ENCODE results near the gene UBE2E2.

Gene UBE2E2

DNA sequence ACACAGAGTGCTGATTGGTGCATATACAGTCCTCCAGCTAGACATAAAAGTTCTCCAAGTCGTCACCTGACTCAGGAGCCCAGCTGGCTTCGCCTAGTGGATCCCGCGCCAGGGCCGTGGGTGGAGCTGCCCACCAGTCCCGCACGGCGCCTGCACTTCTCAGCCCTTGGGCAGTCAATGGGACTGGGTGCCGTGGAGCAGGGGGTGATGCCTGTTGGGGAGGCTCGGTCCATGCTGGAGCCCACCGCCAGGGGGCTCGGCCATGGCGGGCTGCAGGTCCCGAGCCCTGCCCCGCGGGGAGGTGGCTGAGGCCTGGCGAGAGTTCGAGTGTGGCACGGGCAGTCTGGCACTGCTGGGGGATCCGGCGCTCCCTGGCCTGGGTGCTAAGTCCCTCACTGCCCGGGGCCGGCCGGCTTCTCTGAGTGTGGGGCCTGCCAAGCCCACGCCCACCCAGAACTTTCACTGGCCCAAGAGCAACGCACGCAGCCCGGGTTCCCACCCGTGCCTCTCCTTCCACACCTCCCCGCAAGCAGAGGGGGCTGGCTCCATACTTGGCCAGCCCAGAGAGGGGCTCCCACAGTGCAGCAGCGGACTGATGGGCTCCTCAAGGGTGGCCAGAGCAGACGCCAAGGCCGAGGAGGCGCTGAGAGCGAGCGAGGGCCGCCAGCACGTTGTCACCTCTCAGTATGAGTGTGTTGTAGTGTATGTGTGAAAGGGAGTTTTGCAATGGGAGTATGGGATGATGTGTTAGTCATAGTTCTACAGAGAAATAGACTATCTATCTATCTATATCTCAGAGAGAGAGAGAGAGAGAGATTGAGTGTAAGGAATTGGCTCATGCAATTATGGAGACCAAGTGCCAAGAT is 69.0 kb downstream of the UBE2E2 start:
- peaks cover 21% of the 10 kb centered on the region for H3K4me1 Mint-ChIP-seq
- H3K27ac Mint-ChIP-seq, result no peak overlapping the region
- H3K9me3 Mint-ChIP-seq, result no peaks in the 10 kb centered on the region
- no peaks in the 10 kb centered on the region for H3K27me3 Mint-ChIP-seq
- no peak overlapping the region for H3K4me3 Mint-ChIP-seq
- peaks cover 8% of the 10 kb centered on the region for H3K36me3 Mint-ChIP-seq

DNA sequence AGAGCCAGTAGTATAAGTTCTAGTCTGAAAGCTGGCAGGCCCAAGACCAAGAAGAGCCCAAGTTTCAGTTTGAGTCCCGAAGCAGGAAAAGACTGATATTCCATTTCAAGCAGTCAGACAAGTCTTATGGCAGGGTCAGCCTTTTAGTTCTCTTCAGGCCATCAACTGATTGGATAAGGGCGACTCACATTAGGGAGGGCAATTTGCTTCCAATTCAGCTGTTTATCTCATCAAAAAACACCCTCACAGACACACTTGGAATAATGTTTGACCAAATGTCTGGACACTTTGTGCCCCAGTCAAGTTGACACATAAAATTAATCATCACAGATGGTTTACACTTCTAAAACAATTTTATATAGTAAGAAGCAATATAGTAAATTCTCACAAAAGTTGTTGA is 69.7 kb downstream of the UBE2E2 start:
- Mint-ChIP-seq H3K27me3 (no peaks in the 10 kb centered on the region), H3K9me3 (no peaks in the 10 kb centered on the region), H3K36me3 (peaks cover 8% of the 10 kb centered on the region), H3K4me3 (no peak overlapping the region), H3K4me1 (peaks cover 21% of the 10 kb centered on the region), H3K27ac (no peak overlapping the region)

DNA sequence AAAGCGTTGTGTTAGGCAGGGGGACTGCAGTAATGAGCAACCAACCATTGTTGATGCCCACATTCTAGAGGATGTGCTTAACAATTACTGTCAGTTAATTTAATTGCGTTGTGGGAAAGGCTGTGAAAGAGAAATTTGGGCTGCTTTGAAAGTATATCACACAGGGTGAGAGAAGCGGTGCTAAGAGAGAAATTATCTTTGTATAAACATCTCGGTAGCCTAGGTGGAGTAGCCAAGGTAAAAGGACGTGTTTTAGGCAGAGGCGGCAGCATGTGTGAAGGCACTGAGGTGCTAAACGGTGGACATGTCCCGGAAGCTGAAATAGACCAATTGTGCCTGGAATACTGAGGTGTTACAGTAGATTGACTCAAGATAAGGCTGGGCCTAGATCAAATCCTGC is 71.9 kb downstream of the UBE2E2 start:
- no peaks in the 10 kb centered on the region for H3K27me3 Mint-ChIP-seq
- no peak overlapping the region for H3K27ac Mint-ChIP-seq
- peaks cover 20% of the 10 kb centered on the region for H3K4me1 Mint-ChIP-seq
- peaks cover 8% of the 10 kb centered on the region for H3K36me3 Mint-ChIP-seq
- H3K9me3 Mint-ChIP-seq, result no peaks in the 10 kb centered on the region
- no peak overlapping the region for H3K4me3 Mint-ChIP-seq

DNA sequence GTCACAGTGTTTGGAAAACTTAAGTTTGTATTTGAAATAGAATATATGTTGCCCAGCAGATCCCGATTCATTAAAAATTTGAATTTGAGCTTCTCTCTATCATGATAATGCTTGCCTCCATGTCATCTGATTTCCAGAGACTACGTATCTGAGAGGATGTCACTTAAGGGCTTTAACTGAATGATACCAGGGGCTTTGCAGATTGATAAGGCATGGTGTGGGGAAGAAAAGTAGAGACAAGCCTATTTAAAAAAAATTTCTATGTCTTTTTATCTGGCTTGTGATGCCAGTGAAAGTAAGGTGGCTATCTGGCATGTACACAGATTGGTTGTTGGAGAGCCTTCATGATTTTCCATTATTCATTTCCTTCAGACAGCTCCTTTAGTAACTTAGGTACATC is 72.7 kb downstream of the UBE2E2 start:
- H3K4me3 Mint-ChIP-seq, result no peak overlapping the region
- H3K9me3 Mint-ChIP-seq, result no peaks in the 10 kb centered on the region
- no peaks in the 10 kb centered on the region for H3K27me3 Mint-ChIP-seq
- peaks cover 17% of the 10 kb centered on the region for H3K4me1 Mint-ChIP-seq
- no peak overlapping the region for H3K27ac Mint-ChIP-seq
- H3K36me3 Mint-ChIP-seq, result peaks cover 7% of the 10 kb centered on the region

DNA sequence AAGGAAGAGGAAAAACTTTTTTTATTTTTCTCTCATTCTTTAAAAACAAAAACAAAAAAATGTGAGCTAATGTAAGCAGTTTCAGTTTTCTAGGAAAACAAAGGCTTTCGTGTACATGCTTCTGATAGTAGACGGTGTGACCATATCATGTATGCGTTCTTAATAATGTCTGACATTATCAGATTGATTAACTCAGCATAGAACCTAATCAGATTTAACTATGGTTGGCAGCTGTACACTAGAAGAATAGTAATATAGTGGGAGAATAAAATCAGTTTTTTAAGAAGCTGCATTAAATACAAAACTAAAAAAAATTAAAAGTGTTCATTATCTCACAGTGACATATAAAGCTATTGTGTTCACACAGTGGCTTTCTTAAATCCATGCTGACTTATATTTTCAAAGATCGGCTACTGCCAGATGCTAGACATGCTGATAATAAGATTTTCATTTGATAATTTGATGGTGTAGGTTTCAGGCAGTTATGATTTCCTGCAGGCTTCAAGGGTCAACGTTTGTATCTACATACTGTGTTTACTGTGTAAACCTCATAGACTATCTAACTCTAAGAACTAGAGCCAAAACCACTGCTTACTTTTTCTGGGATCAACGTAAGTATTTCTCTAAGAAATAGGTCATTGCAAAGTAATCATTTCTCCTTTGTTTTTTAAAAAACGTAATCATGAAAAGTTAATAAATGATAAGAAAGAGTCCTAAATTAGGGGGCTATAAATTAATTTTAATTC is 74.0 kb downstream of the UBE2E2 start:
- Mint-ChIP-seq H3K27ac (no peak overlapping the region), H3K36me3 (peaks cover 3% of the 10 kb centered on the region), H3K4me1 (peaks cover 17% of the 10 kb centered on the region), H3K9me3 (no peaks in the 10 kb centered on the region), H3K4me3 (no peak overlapping the region), H3K27me3 (no peaks in the 10 kb centered on the region)

DNA sequence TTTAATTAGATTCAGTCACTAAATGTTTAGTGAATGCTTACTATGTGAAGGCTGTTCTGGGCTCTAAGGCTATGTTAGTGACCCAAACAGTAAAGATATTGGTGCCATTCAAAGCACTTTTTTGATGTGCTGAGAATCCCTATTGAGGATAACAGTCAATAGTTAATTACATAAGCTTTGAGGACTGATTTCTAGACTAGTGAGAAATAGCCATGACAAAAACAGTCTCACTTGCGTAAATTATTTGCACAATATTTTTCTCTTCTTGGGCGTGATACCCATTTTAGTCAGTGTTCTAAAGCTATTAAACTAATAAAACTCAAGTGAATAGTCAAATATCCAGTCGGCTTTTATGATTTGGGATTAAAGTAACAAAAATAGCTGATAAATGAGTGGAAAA is 74.6 kb downstream of the UBE2E2 start:
- Mint-ChIP-seq H3K27ac (no peak overlapping the region), H3K36me3 (peaks cover under 1% of the 10 kb centered on the region), H3K4me3 (no peak overlapping the region), H3K4me1 (peaks cover 13% of the 10 kb centered on the region), H3K27me3 (no peaks in the 10 kb centered on the region), H3K9me3 (no peaks in the 10 kb centered on the region)

DNA sequence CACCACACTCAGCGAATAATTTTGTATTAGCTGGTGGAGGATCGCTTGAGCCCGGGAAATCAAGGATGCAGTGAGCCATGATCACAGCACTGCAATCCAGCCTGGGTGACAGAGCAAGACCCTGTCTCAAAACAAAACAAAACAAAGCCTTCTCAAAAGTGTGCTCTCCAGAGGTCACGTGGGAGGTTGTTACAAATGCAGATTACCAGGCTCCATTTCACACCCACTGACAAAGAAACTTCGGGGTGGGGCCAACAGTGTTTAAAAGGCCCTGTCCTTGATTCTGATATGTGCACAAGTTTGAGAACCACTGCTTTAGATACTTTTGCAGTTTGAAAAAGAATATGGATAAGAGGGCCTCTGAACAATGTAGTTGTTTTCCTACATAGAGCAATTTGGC is 80.5 kb downstream of the UBE2E2 start:
- H3K4me3 Mint-ChIP-seq, result no peak overlapping the region
- peaks cover 12% of the 10 kb centered on the region for H3K9me3 Mint-ChIP-seq
- no peaks in the 10 kb centered on the region for H3K27me3 Mint-ChIP-seq
- H3K4me1 Mint-ChIP-seq, result peaks cover 5% of the 10 kb centered on the region
- H3K27ac Mint-ChIP-seq, result no peak overlapping the region
- H3K36me3 Mint-ChIP-seq, result peaks cover 13% of the 10 kb centered on the region

DNA sequence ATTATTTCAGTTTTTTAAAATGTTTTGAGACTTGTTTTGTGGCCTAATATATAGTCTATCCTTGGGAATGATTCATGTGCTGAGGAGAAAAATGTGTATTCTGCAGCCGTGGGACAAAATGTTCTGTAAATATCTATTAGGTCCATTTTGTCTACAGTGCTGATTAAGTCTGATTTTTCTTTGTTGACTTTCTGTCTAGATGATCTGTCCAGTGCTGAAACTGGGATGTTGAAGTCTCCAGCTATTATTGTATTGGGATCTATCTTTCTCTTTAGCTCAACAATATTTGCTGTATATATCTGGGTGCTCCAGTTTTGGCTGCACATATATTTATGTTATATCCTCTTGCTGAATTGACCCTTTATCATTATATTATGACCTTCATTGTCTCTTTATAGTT is 85.2 kb downstream of the UBE2E2 start:
- Mint-ChIP-seq H3K4me3 (no peak overlapping the region), H3K27ac (no peak overlapping the region), H3K4me1 (peaks cover 5% of the 10 kb centered on the region), H3K9me3 (peaks cover 12% of the 10 kb centered on the region), H3K27me3 (no peaks in the 10 kb centered on the region), H3K36me3 (peaks cover 13% of the 10 kb centered on the region)

DNA sequence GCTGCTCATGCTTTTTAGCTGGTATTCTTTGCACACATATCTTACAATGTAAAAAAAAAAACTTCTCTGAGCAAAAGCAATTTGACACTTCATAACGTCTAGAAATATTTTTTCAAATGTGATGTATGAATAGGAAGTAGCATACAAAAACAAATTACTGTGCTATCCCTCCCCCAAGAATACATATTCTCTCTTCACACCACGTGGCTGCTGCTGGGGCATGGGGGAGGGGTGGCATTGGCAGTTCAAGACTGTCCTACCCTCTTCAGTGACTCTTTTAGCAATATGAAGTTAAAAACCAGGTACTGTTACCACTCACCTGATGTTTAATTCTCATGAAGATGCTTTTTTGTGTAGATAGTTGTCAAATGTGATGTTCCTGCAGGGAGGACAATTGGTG is 85.6 kb downstream of the UBE2E2 start:
- Mint-ChIP-seq H3K9me3 (peaks cover 12% of the 10 kb centered on the region), H3K4me3 (no peak overlapping the region), H3K27me3 (no peaks in the 10 kb centered on the region), H3K36me3 (peaks cover 13% of the 10 kb centered on the region), H3K27ac (peak overlapping the region; percentile 21), H3K4me1 (peaks cover 5% of the 10 kb centered on the region)

DNA sequence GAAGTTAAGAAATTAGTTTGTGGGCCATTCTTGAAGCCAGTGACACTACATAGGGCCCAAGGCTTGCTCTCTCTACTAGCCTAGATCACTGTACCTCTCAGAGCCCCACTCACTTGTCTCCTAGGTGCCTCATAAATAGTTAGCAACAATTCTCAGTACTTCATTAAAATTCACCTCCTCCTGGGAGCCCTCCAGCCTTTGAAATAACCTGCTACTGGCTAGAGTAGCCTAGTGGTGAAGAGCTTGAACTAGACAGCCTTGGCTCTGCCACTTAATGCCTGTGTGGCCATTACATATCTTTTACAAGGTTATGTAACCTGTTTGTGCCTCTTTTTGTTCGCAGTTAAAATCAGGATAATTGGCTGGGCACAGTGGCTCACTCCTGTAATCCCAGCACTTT is 89.3 kb downstream of the UBE2E2 start:
- Mint-ChIP-seq H3K27me3 (no peaks in the 10 kb centered on the region), H3K4me3 (no peak overlapping the region), H3K27ac (no peak overlapping the region), H3K9me3 (peaks cover 7% of the 10 kb centered on the region), H3K4me1 (peaks cover 10% of the 10 kb centered on the region), H3K36me3 (peaks cover 5% of the 10 kb centered on the region)

DNA sequence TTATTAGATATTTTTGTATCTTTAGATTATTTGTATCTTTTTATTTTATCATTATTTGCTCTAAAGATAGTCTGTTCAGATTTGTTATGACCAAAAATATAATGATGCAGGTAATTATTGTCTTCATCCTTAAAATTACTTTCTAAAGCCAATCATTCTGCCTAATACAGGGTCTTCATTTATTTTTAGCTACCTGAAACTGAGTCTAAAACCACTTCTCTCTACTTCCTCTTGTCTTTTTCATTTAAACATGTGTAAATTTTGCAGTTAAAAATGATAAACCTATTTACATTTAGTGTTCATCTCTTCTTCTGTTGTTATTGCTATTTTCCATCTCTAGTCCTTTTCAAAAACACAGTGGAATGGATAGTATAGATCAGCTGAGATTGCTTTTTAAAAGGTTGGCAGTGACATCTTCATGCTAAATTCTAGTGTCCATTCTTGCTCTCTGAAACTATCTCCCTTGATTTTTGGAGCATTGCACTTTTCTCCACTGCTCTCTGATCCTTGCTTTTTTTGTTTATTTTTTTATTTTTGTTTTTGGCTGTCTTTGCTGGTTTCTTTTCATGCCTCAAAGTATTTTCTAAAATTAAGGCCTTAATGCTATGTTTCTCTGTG is 91.8 kb downstream of the UBE2E2 start:
- Mint-ChIP-seq H3K4me3 (no peak overlapping the region), H3K27ac (no peak overlapping the region), H3K27me3 (no peaks in the 10 kb centered on the region), H3K9me3 (peaks cover 6% of the 10 kb centered on the region), H3K36me3 (peaks cover 4% of the 10 kb centered on the region), H3K4me1 (peaks cover 5% of the 10 kb centered on the region)

DNA sequence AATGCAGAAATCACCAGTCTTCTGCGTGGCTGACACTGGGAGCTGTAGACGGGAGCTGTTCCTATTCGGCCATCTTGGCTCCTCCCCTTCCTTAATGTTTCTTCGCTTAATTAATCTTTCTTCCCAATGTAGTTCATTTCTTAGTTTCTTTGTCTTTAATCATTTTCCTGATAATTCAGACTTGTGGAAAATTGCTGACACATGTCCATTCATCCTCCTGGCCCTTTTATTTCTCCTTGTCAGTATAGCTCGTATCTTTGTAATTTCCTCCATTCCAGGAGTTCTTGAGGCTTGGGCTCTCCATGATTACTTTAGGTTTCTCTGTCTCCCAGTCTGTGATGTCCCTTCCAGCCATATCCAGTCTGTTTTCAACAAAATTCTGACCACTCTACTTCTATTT is 98.7 kb downstream of the UBE2E2 start:
- H3K4me1 Mint-ChIP-seq, result peaks cover 3% of the 10 kb centered on the region

DNA sequence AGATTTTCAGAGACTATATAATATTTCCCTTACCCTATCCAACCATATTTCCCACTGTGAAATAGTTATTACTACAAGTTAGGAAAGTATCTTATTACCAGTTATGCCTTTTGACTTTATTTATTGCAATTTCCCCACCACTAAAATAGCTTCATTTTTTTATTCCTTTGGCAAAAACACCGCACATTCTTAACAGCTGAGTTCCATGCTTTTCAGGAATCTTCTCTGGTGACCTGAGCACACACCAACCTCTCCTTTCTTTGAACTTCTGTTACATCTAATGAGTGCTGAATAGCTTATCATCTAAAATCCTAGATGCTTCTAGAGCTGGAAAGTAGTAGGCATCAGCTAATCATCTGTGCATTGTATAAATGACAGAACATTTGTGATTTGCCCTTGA is 99.1 kb downstream of the UBE2E2 start:
- Mint-ChIP-seq H3K9me3 (peaks cover 11% of the 10 kb centered on the region), H3K36me3 (peaks cover 12% of the 10 kb centered on the region), H3K27me3 (no peaks in the 10 kb centered on the region), H3K27ac (no peak overlapping the region), H3K4me1 (peaks cover 3% of the 10 kb centered on the region), H3K4me3 (no peak overlapping the region)

More for the DNA sequence above, 98.7 kb downstream of the UBE2E2 start:
- Mint-ChIP-seq H3K27me3 (no peaks in the 10 kb centered on the region), H3K27ac (no peak overlapping the region), H3K9me3 (peaks cover 11% of the 10 kb centered on the region), H3K36me3 (peaks cover 10% of the 10 kb centered on the region), H3K4me3 (no peak overlapping the region)

DNA sequence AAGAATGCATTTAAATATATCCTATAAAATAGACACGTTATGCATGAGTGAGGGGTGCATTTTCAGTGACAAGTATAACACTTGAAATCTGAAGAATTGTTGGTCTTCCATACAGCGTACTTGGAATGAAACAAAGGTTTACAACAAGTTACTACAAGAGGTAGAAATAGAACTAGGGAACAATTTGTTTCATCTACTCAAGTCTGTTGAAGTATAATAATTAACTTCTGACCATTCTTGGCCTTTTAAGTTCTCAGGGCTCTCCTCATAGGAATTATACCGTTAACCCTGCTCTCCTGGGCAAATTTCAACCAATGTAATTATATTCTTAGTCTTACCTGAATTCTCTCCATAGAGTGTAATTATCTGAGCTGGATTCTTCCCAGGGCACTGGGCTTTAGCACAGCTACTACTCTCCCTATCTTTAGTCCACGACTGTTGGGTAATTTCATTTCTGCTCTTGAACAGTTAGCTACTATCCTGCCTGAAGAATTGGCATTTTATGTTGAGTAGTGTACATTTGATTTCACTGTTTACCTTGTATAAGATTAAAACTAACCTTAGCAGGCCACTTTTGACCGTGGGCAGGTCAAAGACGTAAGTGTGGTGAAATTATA is 100.6 kb downstream of the UBE2E2 start:
- Mint-ChIP-seq H3K4me3 (no peak overlapping the region), H3K9me3 (peaks cover 11% of the 10 kb centered on the region), H3K36me3 (peaks cover 13% of the 10 kb centered on the region), H3K4me1 (peaks cover 3% of the 10 kb centered on the region), H3K27ac (no peak overlapping the region), H3K27me3 (no peaks in the 10 kb centered on the region)

DNA sequence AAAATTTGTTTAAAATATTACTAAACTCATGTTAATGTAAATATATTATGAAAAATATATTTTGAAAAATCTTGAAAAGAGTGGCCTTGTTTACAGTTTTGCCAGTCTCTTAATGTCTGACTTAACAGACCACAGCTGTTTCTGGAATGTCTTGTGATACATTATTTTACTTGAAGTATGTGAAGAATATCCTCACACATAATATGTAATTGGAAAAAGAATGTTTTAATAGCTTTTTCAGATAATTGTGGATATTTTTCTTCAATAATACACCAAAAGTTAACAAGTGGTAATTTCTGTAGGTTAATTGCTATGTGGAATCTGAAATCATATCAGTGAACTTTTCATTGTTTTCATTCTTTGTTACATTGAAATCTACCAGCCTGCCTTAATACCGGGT is 101.3 kb downstream of the UBE2E2 start:
- Mint-ChIP-seq H3K27ac (no peak overlapping the region), H3K27me3 (no peaks in the 10 kb centered on the region), H3K9me3 (peaks cover 5% of the 10 kb centered on the region), H3K36me3 (peaks cover 12% of the 10 kb centered on the region), H3K4me1 (peaks cover 3% of the 10 kb centered on the region), H3K4me3 (no peak overlapping the region)

All from activated naive CD4-positive, alpha-beta T cell treated with anti-CD3 and anti-CD28 coated beads, Interleukin-2, amount 50 U/mL, for 24 hours (primary cell).